ENCODE results near the gene IL1RAPL1.

DNA sequence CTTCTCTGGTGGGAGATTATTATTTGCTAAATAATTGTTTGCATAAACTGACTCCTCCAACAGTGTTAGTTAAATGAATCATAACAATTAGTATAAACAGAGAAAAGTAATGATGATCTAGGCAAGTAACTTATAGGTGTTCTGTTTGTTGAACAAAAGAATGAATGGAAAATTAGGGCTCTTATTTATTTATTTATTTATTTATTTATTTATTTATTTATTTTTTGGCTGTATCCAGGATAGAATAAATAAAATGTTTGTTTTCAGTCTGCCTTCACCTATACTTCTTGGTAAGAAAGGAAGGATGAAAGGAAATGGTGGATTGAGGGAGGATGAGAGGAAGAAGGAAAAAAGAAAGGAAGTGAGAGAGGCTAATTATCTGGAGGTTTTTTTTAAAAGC is 1066.5 kb downstream of the IL1RAPL1 start:
- TF ChIP-seq POLR2AphosphoS5 (IDR thresholded peaks at IDR 0.05; ENCODE audit: low read depth, low read length): no peak
- TF ChIP-seq TAF1 (IDR thresholded peaks at IDR 0.05; ENCODE audit: borderline replicate concordance, insufficient read depth, low read length): no peak
- no peak for TF ChIP-seq REST (IDR thresholded peaks at IDR 0.05; ENCODE audit: insufficient read depth in 1 of 2, low read depth in 2 of 2, low read length in 2 of 2)

Data from PFSK-1 (cell line).